GM18951 (cell line): Measurements from ENCODE around the gene RGCC.

Experiments
- POLR2A ChIP-seq: IDR thresholded peaks from 4 replicates; pipeline ENCODE4 v1.6.1; 2011; ENCODE audit warnings: mild to moderate bottlenecking; ENCODE audit not compliant: insufficient read length, insufficient read depth; ENCODE audit errors: extremely low read depth
- in situ Hi-C: fragments of 300-500 bp; cut with MboI; formaldehyde crosslinking; loops from one replicate; pipeline ENCODE4 v1.12.0; 2022; ENCODE audit warnings: low sequenced_read_pairs, mixed read lengths, inconsistent platforms; ENCODE audit not compliant: unreplicated experiment

Gene RGCC

GRCh38 chr13:41505209-41505835, 48.0 kb downstream of the RGCC start:
- in situ Hi-C loops, result no loop called here
- TF ChIP-seq POLR2A, result no peak

- TF ChIP-seq POLR2A, result no peak
- in situ Hi-C loops, result no loop called here
These were observed 49.0 kb downstream of the RGCC start for GRCh38 chr13:41506312-41506711.

- in situ Hi-C loops, result no loop called here
- TF ChIP-seq POLR2A, result no peak
These were observed 52.6 kb downstream of the RGCC start for GRCh38 chr13:41509971-41510370.

- TF ChIP-seq POLR2A, result no peak
- in situ Hi-C loops, result no loop called here
These were observed 54.5 kb downstream of the RGCC start for GRCh38 chr13:41511827-41512226.

GRCh38 chr13:41512441-41512840, 55.1 kb downstream of the RGCC start:
- TF ChIP-seq POLR2A, result no peak

GRCh38 chr13:41513600-41513999, 56.2 kb downstream of the RGCC start:
- in situ Hi-C loops, result no loop called here
- no peak for TF ChIP-seq POLR2A

More at GRCh38 chr13:41512441-41512840, 55.1 kb downstream of the RGCC start:
- in situ Hi-C loops, result no loop called here

- no peak for TF ChIP-seq POLR2A
- in situ Hi-C loops, result no loop called here
These were observed 57.6 kb downstream of the RGCC start for GRCh38 chr13:41514853-41515395.

GRCh38 chr13:41515491-41516139, 58.3 kb downstream of the RGCC start:
- no peak for TF ChIP-seq POLR2A
- in situ Hi-C loops, result no loop called here

- in situ Hi-C loops, result no loop called here
- TF ChIP-seq POLR2A, result no peak
These were observed 58.8 kb downstream of the RGCC start for GRCh38 chr13:41516166-41516565.

- TF ChIP-seq POLR2A, result no peak
- in situ Hi-C loops, result no loop called here
These were observed 59.4 kb downstream of the RGCC start for GRCh38 chr13:41516760-41517159.

GRCh38 chr13:41520016-41520659, 62.8 kb downstream of the RGCC start:
- no peak for TF ChIP-seq POLR2A
- in situ Hi-C loops, result no loop called here
